AML-193 (cell line): ENCODE results near the gene TPM4.

ENCODE experiments used
- DNase-seq, 2 experiments: peaks; one replicate each; lab custom pipeline; 2025; lab: John Stamatoyannopoulos, UW

TPM4 gene

GRCh38 chr19:16041991-16042386 lies 34.3 kb upstream of the TPM4 start:
- DNase-seq = no peak

GRCh38 chr19:16042533-16043085 lies 33.7 kb upstream of the TPM4 start:
- DNase-seq = no peak

GRCh38 chr19:16043156-16043757 lies 33.0 kb upstream of the TPM4 start:
- DNase-seq = no peak

GRCh38 chr19:16044746-16045145 lies 31.5 kb upstream of the TPM4 start:
- no peak for DNase-seq

- DNase-seq = no peak
Measured at GRCh38 chr19:16045171-16045570, 31.1 kb upstream of the TPM4 start.

GRCh38 chr19:16045893-16046292 lies 30.4 kb upstream of the TPM4 start:
- no peak for DNase-seq

- DNase-seq = no peak
Measured at GRCh38 chr19:16048583-16048982, 27.7 kb upstream of the TPM4 start.

- DNase-seq = no peak
Measured at GRCh38 chr19:16051254-16052025, 24.9 kb upstream of the TPM4 start.

GRCh38 chr19:16052353-16052752 lies 23.9 kb upstream of the TPM4 start:
- DNase-seq = no peak

GRCh38 chr19:16057062-16057461 lies 19.2 kb upstream of the TPM4 start:
- no peak for DNase-seq

GRCh38 chr19:16060294-16060693 lies 16.0 kb upstream of the TPM4 start:
- DNase-seq = no peak

GRCh38 chr19:16061943-16062342 lies 14.4 kb upstream of the TPM4 start:
- no peak for DNase-seq

GRCh38 chr19:16062789-16063188 lies 13.5 kb upstream of the TPM4 start:
- DNase-seq = peak; percentile 34 to 51

- no peak for DNase-seq
Measured at GRCh38 chr19:16064209-16064889, 11.9 kb upstream of the TPM4 start.

GRCh38 chr19:16066611-16067104 lies 9.6 kb upstream of the TPM4 start:
- DNase-seq = peak; percentile 62

- no peak for DNase-seq
Measured at GRCh38 chr19:16067205-16067938, 8.9 kb upstream of the TPM4 start.

GRCh38 chr19:16068696-16069259 lies 7.5 kb upstream of the TPM4 start:
- DNase-seq = no peak

- no peak for DNase-seq
Measured at GRCh38 chr19:16069813-16070365, 6.4 kb upstream of the TPM4 start.

GRCh38 chr19:16070366-16070990 lies 5.8 kb upstream of the TPM4 start:
- no peak for DNase-seq

- DNase-seq = no peak
Measured at GRCh38 chr19:16071072-16071691, 5.1 kb upstream of the TPM4 start.
